GM23338 (cell line): ENCODE results near the gene ATXN7L1. TPM values are rescaled to one million over a fixed set of nuclear protein-coding genes. Genes with fewer than 3 reads are reported as not detected.

Experiments used
- ATAC-seq: fragments of 200-7000 bp; cut with Tn5 transposase; 3 replicates; pipeline ENCODE4 v1.9.1; 2020
- DNase-seq: peaks from one replicate; pipeline ENCODE4 v3.0.0-alpha.2; 2015; ENCODE audit warnings: low spot score
- H2AFZ ChIP-seq: fragments of 200-600 bp; sonication (generic); 2 replicates; pipeline ENCODE4 v1.8.0; 2016; ENCODE audit warnings: antibody characterized with exemption, mild to moderate bottlenecking, moderate library complexity
- H3F3A ChIP-seq: fragments of 200-600 bp; sonication (generic); replicated peaks from 2 replicates; pipeline ENCODE4 v1.8.0; 2017; ENCODE audit warnings: antibody characterized with exemption, mixed run types, low read depth
- H3K27ac ChIP-seq: fragments of 200-600 bp; sonication (generic); 2 replicates; pipeline ENCODE4 v1.6.1; 2016; ENCODE audit warnings: low read depth
- H3K27me3 ChIP-seq: fragments of 200-600 bp; sonication (generic); 2 replicates; pipeline ENCODE4 v1.8.0; 2016; ENCODE audit warnings: mild to moderate bottlenecking, mixed run types, moderate library complexity; ENCODE audit not compliant: insufficient read depth
- H3K36me3 ChIP-seq: fragments of 200-600 bp; sonication (generic); 2 replicates; pipeline ENCODE4 v1.8.0; 2016; ENCODE audit warnings: mild to moderate bottlenecking; ENCODE audit not compliant: insufficient read depth
- H3K4me1 ChIP-seq: fragments of 200-600 bp; sonication (generic); 2 replicates; pipeline ENCODE4 v1.8.0; 2016; ENCODE audit warnings: mild to moderate bottlenecking, moderate library complexity; ENCODE audit not compliant: insufficient read depth
- H3K4me2 ChIP-seq: fragments of 200-600 bp; sonication (generic); 2 replicates; pipeline ENCODE4 v1.7.1; 2017; ENCODE audit warnings: mixed run types
- H3K4me3 ChIP-seq: fragments of 200-600 bp; sonication (generic); 2 replicates; pipeline ENCODE4 v1.6.1; 2016; ENCODE audit warnings: mixed run types
- H3K79me2 ChIP-seq: fragments of 200-600 bp; sonication (generic); replicated peaks from 2 replicates; pipeline ENCODE4 v1.8.0; 2017; ENCODE audit warnings: mild to moderate bottlenecking; ENCODE audit not compliant: insufficient read depth
- H3K9me2 ChIP-seq: fragments of 200-600 bp; sonication (generic); 2 replicates; pipeline ENCODE4 v1.8.0; 2017; ENCODE audit not compliant: insufficient read depth
- H4K20me1 ChIP-seq: fragments of 200-600 bp; sonication (generic); replicated peaks from 2 replicates; pipeline ENCODE4 v1.8.0; 2017; ENCODE audit warnings: mild to moderate bottlenecking; ENCODE audit not compliant: insufficient read depth
- H3K27ac Mint-ChIP-seq: 2 replicates; pipeline ENCODE4 v1.8.0; 2020; ENCODE audit warnings: inconsistent platforms, mild to moderate bottlenecking, moderate library complexity, mixed read lengths
- H3K27me3 Mint-ChIP-seq: 3 replicates; pipeline ENCODE4 v1.8.0; 2022; ENCODE audit warnings: low read depth, mild to moderate bottlenecking, moderate library complexity, mixed read lengths, inconsistent platforms; ENCODE audit not compliant: insufficient read depth, poor library complexity
- H3K36me3 Mint-ChIP-seq: 3 replicates; pipeline ENCODE4 v1.8.0; 2021; ENCODE audit warnings: low read depth, mild to moderate bottlenecking, inconsistent platforms, moderate library complexity, mixed read lengths
- H3K4me1 Mint-ChIP-seq: 3 replicates; pipeline ENCODE4 v1.8.0; 2020; ENCODE audit warnings: mild to moderate bottlenecking, inconsistent platforms, mixed read lengths
- H3K4me3 Mint-ChIP-seq: 3 replicates; pipeline ENCODE4 v1.8.0; 2021; ENCODE audit warnings: moderate library complexity, mild to moderate bottlenecking, inconsistent platforms, mixed read lengths
- H3K9me3 Mint-ChIP-seq: 3 replicates; pipeline ENCODE4 v1.8.0; 2020; ENCODE audit warnings: moderate library complexity, mild to moderate bottlenecking, inconsistent platforms, mixed read lengths
- CREB1 ChIP-seq: fragments of 250-450 bp; sonication (Bioruptor Pico); IDR thresholded peaks from 2 replicates; pipeline ENCODE4 v1.5.0; 2020; ENCODE audit warnings: low read depth, mild to moderate bottlenecking, moderate library complexity
- CTCF ChIP-seq, 2 experiments: fragments of 200-600 bp in 1 of 2; sonication (generic) in 1 of 2; conservative IDR thresholded peaks; 2 replicates each; pipeline versions ENCODE4 v1.5.1 to v1.6.1; 2016 to 2017; ENCODE audit warnings: antibody characterized with exemption in 2 of 2, low read depth in 2 of 2, mild to moderate bottlenecking in 2 of 2, moderate library complexity in 1 of 2
- ETS1 ChIP-seq: IDR thresholded peaks from 2 replicates; pipeline ENCODE4 v1.6.1; 2016; ENCODE audit warnings: antibody characterized with exemption
- EZH2 ChIP-seq: fragments of 200-600 bp; sonication (generic); IDR thresholded peaks from one replicate; pipeline ENCODE4 v1.8.0; 2017; ENCODE audit warnings: antibody characterized with exemption, mild to moderate bottlenecking, low read depth; ENCODE audit not compliant: unreplicated experiment
- EZH2phosphoT487 ChIP-seq: fragments of 200-600 bp; sonication (generic); IDR thresholded peaks from one replicate; pipeline ENCODE4 v1.8.1; 2018; ENCODE audit warnings: antibody characterized with exemption; ENCODE audit not compliant: unreplicated experiment
- JUNB ChIP-seq: IDR thresholded peaks from one replicate; pipeline ENCODE4 v1.6.1; 2016; ENCODE audit warnings: antibody characterized with exemption; ENCODE audit not compliant: unreplicated experiment
- NANOG ChIP-seq: IDR thresholded peaks from 2 replicates; pipeline ENCODE4 v1.6.1; 2016; ENCODE audit warnings: antibody characterized with exemption, borderline replicate concordance
- POLR2AphosphoS5 ChIP-seq: IDR thresholded peaks from 2 replicates; pipeline ENCODE4 v1.6.1; 2016; ENCODE audit warnings: antibody characterized with exemption, low read depth
- REST ChIP-seq: IDR thresholded peaks from one replicate; pipeline ENCODE4 v1.6.1; 2018; ENCODE audit warnings: antibody characterized with exemption; ENCODE audit not compliant: unreplicated experiment
- STAT1 ChIP-seq: IDR thresholded peaks from one replicate; pipeline ENCODE4 v1.6.1; 2016; ENCODE audit warnings: antibody characterized with exemption; ENCODE audit not compliant: unreplicated experiment
- ZNF114 ChIP-seq: fragments of 250-450 bp; sonication (Bioruptor Pico); IDR thresholded peaks from 2 replicates; pipeline ENCODE4 v1.5.0; 2020; ENCODE audit warnings: mild to moderate bottlenecking, moderate library complexity
- ZNF331 ChIP-seq: fragments of 250-450 bp; sonication (Bioruptor Pico); IDR thresholded peaks from 2 replicates; pipeline ENCODE4 v1.5.0; 2020; ENCODE audit warnings: low read depth, mild to moderate bottlenecking, moderate library complexity
- ZNF462 ChIP-seq: fragments of 250-450 bp; sonication (Bioruptor Pico); IDR thresholded peaks from 2 replicates; pipeline ENCODE4 v1.5.0; 2020; ENCODE audit warnings: mild to moderate bottlenecking, moderate library complexity
- polyA plus RNA-seq: library from polyadenylated mRNA; unstranded; fragments of >200 nt; fragmentation: Nextera tagmentation; extraction: Ambion mirVana; gene quantifications from 2 replicates; pipeline ENCODE4 v1.2.1, GENCODE V29; 2016
- total RNA-seq: library from RNA; depleted of rRNA; stranded (reverse); fragments of >200 nt; shearing (Covaris generic); gene quantifications from 2 replicates; pipeline ENCODE4 v1.2.3, GENCODE V29; 2014

The ATXN7L1 gene
- total and polyA plus RNA-seq, 2 experiments from 2014 or later: 22.8 to 29.8 TPM

GRCh38 chr7:105782391-105783042 lies 93.9 kb downstream of the ATXN7L1 start:
- Histone ChIP-seq H3K4me3 (no peak overlapping the region), H3K4me2 (no peak overlapping the region), H3K79me2 (no peaks in the 10 kb centered on the region), H3K27me3 (no peaks in the 10 kb centered on the region), H3K4me1 (peaks cover 4% of the 10 kb centered on the region; the same call in 1 of the 2 replicates), H3K9me2 (no peaks in the 10 kb centered on the region), H2AFZ (no peak overlapping the region), H3K27ac (no peak overlapping the region), H3F3A (no peaks in the 10 kb centered on the region), H3K36me3 (no peaks in the 10 kb centered on the region), H4K20me1 (no peaks in the 10 kb centered on the region; the same call in 1 of the 2 replicates)
- Mint-ChIP-seq H3K36me3 (peaks cover 9% of the 10 kb centered on the region; the same call in 1 of the 3 replicates), H3K27ac (no peak overlapping the region), H3K4me1 (peaks cover 12% of the 10 kb centered on the region), H3K4me3 (no peak overlapping the region), H3K27me3 (peaks cover 4% of the 10 kb centered on the region), H3K9me3 (no peaks in the 10 kb centered on the region)
- DNase-seq: no peak
- ATAC-seq: no peak
- no peak for TF ChIP-seq JUNB
- TF ChIP-seq STAT1: no peak
- no peak for TF ChIP-seq NANOG
- TF ChIP-seq ZNF462: no peak
- TF ChIP-seq CREB1: no peak
- TF ChIP-seq ZNF114: no peak
- no peak for TF ChIP-seq ETS1
- no peak for TF ChIP-seq ZNF331 (CRISPR knock-in tag)
- TF ChIP-seq EZH2phosphoT487: no peak
- TF ChIP-seq REST: no peak
- TF ChIP-seq POLR2AphosphoS5: no peak
- no peak for TF ChIP-seq CTCF (conservative IDR thresholded peaks at IDR 0.05; ENCODE audit: low read depth in 2 of 2)
- TF ChIP-seq EZH2: no peak
